GM12891 (cell line): ENCODE results near the gene FUCA2.

Experiments
- POLR2A ChIP-seq: IDR thresholded peaks from 2 replicates; pipeline ENCODE4 v1.6.1; 2011; ENCODE audit warnings: low read depth, low read length, control low read depth
- POLR2AphosphoS5 ChIP-seq: IDR thresholded peaks from 2 replicates; pipeline ENCODE4 v1.6.1; 2011; ENCODE audit warnings: low read depth, low read length, control low read depth
- TAF1 ChIP-seq: IDR thresholded peaks from 2 replicates; pipeline ENCODE4 v1.6.1; 2011; ENCODE audit warnings: low read depth, low read length, control low read depth

DNA sequence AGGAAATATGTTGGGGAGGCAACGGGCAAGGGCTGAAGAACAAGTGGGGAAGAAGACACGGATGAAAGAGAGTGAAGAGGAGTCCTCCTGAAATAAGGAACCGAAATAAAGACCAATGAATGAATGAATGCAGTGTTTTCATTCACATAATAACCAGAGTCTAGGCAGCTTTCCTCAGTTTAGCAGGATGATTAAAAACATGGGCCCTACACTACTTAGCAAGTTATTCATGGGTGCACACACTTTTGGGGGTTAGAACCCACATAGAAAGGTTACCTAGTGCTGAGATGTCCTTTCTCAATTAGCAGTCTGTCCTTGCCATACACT lies 5.9 kb upstream of the FUCA2 start:
- TF ChIP-seq POLR2A, result no peak
- TF ChIP-seq POLR2AphosphoS5, result no peak
- no peak for TF ChIP-seq TAF1
